Ramos (cell line): Measurements from ENCODE around the gene PRR29.

ENCODE experiments used
- in situ Hi-C: fragments of 300-500 bp; cut with MboI; formaldehyde crosslinking; loops from one replicate; pipeline ENCODE4 v1.14.3; 2022; ENCODE audit warnings: low sequenced_read_pairs; ENCODE audit not compliant: unreplicated experiment

PRR29 gene

DNA sequence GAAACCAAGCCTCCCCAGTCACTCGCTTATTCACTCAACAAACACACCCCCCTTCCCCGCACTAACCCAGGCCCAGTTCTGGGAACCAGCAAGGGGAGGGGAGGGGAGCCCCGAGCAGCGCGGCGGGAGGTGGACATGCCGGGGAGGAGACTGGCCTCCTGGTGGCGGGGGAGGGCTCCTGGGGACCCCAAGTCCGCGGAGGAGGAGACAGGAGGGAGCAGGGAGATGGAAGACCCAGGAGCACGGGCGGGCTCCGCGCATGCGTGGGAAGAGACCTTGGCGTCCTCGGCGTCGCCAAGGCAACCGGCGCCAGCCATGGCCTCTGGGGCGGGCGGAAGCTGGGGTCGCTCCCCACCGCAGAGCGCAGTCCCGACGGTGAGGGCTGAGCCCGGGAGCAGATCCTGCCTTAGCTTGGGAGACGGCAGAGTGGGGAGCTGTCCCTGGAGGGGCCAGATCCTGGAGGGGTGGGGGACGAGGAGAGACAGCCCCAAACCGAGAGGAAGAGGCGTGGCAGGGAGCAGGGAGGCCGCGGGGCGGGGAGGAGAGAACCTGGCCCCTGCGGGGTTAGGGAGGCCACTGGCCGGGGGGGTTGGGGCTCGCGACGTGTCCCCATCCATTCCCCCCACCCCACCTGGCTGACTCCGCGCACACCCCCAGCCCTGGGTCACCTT, at the start of gene PRR29:
PRR29 (plus strand) TSS at position 302 of the 671 bp plus-strand sequence; CDS start at position 316, 14 bp downstream.
- in situ Hi-C loops = no loop called here

DNA sequence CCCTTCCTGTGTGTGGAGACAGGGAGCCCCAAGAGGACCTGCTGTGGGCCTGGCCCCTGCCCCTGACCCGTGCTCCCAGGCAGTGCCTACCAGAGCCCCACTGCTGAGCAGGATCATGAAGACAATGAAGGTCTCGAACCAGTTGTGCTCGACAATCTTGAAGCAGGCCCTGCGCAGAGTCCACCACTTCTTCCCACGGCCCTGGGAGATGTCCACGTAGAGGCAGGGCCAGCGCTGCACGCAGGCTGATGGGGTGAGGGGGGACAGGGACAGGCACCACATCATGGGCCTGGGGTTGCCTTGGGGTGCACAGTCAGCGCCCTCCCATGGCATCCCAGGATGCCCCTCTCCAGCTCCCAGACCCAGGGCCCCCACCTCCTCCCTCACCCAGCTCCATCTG, 49.6 kb upstream of the PRR29 start:
- in situ Hi-C loops = loop anchor here (25.0 kb wide), 1 partner anchor 1039 kb away; no protein-coding TSS in a partner anchor

DNA sequence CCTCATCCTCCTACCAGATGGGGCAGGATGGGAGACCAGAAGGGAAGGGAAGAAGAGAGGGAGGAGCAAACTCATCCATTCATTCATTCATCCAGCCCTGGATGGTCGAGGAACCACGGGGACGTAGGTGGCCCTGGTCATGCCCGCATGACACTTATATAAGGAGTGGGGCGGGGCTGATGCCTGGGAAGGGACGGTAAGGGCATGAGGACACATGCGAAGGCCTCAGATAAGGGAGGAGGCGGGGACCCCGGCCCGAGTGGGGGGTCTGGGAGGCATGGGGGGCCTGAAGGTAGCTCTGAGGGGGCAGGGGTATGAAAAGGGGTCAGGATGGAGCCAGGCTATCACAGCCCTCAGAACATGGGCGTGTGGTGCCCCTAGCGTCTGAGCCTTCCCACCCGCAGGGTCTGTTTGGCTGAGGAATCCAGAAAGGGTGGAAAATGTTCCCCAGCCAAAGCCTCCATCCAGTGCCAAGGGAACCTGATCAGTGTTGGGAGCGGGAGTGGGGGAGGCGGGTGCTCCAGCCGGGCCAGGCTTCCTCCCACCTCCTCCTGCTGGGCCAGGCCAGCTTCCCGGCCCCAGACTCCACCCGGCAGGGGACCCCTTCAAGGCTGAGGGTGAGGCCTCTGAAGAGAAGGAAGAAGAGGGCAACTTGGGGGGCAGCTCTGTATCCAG, 48.4 kb upstream of the PRR29 start:
- in situ Hi-C loops = loop anchor here (25.0 kb wide), 1 partner anchor 1038 kb away; no protein-coding TSS in a partner anchor

DNA sequence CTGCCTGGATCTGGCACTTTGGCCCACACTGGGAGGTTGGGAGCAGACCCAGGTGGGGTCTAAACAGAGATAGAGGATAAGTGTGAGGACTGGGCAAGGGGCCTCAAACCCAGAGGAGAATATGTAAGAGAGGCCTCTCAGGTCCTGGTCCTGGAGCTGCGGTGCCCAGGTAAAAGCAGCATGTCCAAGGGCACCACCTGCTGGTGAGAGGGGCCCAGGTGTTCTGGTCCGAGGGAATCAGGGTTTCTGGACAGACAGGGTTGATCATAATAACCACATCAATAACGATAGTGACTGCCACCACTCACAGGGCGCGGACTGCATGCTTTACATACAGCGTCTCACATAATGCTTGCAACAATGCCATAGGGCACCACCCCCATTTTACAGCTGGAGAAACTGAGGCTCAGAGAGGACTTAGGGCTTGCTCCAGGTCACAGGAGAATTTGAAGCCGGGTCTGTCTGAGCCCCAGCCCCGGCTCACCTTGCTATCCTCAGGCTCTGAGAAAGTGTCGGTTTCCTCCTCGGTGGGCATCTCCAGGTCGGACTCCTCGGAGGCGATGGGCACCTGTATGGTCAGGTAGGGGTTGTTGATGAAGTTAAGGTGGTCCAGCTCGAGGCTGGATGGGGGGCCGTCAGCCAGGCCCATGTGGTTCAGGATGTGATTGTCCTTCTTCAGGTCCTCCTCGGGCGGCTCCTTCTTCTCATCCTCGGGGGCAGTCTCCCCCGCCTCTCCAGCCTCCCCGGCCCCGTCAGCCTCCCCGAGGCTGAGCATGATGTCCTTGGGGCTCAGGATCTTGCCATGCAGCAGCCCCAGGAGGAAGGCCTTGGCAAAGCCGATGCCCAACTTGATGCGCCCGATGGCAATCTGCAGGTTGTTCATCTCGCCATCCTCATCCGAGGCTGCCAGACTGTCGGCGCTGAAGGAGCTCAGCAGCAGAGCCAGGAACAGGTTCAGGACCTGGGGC, 46.9 kb upstream of the PRR29 start:
- in situ Hi-C loops = no loop called here

DNA sequence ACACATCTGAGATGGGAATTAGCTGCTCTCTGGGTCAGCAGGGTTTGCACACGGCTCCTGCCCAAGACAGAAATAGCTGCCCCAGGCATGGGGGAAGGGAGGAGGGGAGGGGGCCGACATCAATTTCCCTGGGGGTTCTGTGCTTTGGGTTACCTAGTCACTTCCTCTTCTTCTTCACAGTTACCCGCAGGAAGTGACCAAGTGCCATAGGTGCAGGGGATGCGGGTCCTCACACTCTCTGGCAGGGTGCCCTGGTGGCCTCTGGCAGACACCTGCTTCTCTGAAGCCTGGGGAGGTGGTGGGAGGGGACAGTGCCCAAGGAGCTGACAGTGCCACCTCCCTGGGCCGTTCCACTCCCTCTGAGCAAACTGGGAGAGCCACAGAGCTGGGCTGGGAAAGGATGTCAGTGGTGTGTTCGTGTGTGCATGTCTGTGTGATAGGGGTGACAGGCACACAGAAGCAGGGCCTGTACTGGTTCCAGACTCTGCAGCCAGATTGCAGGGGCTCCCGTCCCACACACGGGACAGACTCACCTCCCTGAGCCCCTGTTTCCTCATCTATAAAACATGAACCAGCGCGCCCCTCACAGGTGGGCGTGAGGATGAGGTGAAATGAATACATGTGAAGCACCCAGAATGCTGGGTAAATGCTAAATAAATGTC, 43.6 kb upstream of the PRR29 start:
- in situ Hi-C loops = no loop called here

DNA sequence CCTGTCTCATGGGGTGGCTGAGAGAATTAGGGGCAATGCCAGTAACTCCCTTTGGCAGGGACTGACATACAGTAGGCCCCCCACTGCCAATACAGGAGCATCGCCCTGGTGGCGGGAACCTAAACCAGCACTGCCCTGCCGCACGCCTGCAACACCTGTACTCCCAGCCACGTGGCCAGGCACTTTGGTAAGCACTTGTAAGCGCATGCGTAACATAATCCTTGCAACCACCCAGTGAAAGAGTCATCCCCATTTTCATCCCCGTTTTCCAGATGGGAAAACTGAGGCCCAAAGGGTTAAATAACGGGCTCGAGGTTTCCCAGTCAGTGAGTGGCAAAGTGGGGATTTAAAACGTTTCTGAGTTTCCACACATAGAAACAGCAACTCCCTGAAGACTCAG, 42.9 kb upstream of the PRR29 start:
- in situ Hi-C loops = no loop called here

DNA sequence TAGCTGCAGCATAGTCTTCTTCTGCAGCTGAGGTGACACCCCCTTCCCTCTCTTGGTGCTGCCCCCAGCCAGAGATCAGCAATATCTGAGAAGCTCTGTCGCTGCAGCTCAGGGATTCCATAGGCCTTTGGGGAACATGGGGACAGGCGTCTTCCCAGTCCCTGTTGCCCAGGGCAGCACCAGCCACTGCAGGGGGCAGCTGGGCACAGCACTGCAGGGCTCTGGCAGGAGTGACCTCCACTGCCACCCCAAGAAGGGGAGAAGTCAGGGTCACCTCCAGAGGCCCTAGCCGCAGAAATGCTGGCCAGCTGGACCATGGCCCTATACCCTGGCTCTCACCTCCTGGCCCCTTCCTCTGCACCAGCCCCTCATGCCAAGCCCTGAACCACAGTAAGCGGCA, 42.4 kb upstream of the PRR29 start:
- in situ Hi-C loops = no loop called here

DNA sequence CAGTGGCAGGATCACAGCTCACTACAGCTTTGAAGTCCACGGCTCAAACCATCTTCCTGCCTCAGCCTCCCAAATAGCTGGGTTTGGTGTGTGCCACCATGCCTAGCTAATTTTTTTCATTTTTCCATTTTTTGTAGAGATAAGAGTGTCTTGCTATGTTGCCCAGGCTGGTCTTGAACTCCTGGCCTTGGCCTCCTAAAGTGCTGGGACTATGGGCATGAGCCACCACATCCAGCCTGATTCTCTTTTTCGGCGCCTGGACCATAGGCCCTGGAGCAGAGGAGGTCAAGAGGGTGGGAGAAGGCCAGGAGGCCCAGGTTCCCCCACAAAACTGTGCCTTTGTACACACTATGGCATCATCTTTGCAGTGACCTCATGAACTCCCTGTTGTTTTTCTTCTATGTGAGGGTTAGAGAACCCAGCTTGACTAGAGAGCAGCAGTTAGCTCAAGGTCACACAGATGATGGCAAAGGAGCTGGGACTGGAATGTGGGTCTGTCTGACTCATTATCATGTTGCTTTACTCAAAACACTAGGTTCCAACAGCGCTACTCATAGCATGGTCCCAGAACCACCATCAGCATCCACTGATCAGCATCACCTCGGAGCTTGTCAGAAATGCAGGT, 41.7 kb upstream of the PRR29 start:
- in situ Hi-C loops = no loop called here

DNA sequence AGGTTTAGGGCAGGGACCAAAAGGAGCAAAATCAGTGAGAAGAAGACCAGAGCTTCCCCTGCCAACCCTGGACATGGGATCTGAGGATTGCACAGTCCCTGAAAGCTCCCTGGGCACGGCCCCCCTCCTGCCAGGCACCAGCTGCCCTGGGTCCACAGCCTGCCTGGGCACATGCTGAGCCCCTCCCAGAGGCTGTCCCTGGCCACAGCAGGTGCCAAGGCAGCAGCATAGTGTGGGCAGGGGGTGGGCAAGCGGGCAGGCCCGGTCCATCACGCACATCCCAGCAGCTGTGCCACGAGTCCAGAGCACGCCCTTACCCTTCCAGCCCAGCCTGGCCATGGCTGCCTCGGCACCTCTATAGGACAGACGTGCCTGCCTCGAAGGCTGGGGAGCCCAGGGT, 38.1 kb upstream of the PRR29 start:
- in situ Hi-C loops = no loop called here

DNA sequence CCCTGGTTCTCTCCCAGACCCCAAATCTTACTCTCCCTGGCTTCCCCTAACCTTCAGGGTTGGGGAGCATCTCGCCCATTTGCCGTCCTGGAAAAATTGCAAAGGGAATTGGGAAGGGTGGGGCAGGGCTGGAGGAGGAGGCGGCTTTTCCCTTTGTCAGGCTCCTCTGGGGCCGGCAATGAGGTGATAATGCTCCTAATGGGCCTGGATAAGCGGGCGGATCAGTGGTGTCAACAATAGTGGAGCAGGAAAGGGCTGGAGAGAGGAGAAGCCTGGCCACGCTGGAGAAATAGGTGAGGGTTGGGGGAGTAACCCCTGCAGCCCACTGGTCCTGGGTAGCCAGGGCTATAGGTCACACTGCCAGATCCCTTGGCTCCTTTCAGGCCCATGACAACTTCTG, 37.7 kb upstream of the PRR29 start:
- in situ Hi-C loops = no loop called here

DNA sequence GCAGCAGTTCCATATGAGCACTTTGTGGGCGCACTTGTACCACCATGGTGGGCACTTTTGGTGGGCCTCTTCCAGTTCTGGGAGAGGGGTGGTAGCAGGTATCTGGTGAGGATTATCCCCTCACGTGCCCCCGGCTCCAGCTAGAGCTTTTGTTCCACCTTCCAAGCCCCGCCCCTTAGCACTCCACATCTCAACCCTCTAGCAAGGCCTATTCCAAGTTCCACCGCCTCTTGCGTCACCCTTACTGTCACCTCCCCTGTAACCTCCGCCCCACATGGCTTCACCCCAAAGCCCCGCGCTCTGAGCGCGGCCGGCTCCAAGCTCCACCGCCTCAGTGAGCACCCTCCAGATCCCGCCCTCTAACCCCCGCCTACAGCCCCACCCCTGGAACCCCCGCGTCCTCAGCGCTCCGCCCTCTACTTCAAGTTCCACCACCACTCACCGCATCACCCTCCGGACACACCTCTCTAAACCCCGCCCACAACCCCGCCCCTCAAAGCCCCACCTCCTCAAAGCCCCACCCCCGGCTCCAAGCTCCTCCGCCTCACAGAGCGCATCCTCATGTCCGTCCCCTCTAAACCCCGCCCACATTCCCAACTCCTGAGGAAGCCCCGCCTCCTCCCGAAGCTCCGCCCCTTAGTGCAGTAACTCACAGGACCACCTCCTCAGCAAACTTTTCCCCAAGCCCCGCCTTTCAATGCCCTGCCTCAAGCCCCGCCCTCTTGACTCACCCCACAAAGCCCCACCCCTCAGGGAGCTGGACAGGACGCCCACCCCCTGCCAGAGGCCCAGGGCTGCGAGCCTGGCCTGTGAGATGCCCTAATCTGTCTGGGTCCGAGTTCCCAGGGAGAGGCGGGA, 36.6 kb upstream of the PRR29 start:
- in situ Hi-C loops = no loop called here

DNA sequence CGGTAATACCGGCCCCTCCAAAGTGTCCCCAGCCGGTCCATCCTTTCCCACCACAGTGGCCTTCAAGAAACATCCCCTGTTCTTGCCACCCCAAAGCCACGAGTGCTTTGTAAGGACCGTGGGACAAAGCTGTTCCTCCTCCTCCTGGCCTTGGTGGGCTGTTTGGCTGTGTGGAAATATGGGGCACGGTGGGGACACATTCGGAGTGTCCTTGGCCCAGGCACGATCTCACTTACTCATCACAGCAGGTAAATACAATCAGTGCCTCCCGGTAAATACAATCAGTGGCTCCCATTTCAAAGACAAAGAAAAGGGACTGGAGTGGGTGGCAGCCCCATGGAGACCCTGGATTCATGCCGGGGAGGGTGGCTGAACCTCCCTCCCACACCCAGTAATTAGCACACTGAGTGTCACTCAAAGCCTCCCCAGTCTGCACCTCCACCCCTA, 35.8 kb upstream of the PRR29 start:
- in situ Hi-C loops = no loop called here

DNA sequence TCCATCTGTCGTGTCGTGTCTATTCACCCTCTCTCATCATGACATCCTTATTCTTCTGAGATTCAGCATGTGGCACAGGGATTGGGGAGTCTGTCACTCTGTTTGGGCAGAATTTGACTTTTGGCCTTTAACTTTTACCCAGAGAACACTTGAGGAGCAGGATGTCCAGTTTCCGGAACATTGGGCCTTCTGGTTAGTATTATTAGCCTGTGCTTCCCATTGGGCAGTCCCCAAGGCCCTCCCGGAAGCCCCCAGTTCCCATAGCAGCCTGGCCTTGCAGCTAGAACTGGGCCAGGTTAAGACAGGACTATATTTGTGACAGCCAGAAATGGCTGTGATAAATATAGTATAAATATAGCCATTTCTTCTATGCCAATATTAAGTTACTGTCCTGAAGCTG, 35.0 kb upstream of the PRR29 start:
- in situ Hi-C loops = no loop called here

DNA sequence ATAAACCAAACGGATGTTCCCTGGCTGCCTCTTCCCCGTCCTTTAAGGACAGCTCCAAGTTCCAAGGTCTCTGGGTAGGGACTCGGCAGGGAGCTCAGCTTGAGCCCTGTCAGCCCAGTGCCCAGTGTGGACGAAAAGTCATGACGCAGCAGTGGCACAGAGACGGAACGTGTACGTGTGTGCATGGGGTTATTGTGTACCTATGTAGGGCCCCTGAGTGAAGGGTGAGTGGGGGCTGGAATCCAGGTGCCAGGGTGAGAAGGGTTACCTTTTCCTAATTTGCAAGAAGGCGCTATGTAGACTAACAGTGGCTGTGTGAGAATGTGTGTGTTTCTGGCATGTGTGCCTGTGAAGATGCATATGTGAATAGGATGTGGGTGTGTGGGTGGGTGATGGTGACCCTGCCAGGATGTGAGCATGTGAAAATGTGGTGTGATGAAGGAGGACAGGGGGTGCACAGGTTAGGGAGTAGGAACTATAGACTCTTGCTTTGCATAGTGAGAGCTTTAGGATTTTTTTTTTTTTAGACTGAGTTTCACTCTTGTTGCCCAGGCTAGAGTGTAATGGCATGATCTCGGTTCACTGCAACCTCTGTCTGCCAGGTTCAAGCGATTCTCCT, 31.4 kb upstream of the PRR29 start:
- in situ Hi-C loops = no loop called here

DNA sequence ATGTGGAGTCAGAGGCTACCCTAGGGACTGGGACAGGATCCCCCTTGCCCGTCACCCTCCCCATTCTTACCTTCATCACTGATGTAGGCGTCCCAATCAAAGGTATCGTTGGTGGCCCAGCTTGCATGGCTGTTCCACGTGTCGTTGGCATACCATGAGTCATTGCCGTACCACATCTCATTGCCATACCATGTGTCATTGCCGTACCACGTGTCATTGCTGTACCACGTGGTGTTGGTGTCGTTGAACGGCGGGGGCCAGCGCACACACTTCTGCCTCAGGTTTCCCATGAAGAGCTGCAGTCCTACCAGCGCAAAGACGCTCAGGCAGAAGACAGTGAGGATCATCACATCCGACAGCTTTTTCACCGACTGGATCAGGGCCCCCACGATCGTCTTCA, 30.2 kb upstream of the PRR29 start:
- in situ Hi-C loops = no loop called here

DNA sequence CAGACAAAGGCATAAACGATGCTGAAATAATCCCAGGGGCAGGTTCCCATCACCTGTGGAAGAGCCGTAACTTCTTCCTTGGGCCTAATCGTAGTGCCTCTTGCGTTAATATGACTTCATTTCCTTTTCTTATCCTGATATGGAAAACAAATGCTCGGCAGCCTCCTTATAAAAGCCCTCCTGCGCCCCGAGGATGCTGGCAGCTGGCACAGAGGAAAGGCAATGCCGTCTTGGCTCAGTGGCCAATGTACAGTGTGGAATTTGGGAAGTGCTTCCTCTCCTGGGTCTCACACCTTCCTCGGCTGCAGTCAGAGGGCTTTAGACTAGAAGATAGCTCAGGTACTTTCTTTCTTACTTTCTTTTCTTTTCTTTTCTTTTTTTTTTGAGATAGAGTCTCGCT, 28.9 kb upstream of the PRR29 start:
- in situ Hi-C loops = no loop called here

DNA sequence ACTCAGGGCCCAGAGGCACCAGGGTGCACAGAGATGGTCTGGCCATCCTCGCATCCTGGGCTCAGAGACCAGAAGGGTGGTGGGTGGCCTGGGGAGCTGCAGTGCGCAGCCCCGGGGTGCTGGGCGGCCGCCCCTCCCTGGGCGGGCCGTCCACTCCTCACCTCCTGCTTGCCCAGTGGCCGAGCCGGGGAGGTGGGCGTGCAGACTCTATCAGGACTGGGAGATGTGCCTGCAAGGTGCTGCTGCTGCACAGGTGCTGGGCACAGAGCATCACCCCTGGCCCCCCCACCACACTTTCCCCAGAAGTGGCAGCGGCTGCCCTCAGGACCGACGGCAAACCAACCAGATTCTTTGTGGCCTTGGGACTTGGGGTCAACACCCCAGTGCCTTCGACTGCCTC, 25.4 kb upstream of the PRR29 start, which contains the start of gene SCN4A:
SCN4A (minus strand) TSS at position 123 of the 400 bp plus-strand sequence; CDS start at position 46, 77 bp downstream.
- in situ Hi-C loops = no loop called here

DNA sequence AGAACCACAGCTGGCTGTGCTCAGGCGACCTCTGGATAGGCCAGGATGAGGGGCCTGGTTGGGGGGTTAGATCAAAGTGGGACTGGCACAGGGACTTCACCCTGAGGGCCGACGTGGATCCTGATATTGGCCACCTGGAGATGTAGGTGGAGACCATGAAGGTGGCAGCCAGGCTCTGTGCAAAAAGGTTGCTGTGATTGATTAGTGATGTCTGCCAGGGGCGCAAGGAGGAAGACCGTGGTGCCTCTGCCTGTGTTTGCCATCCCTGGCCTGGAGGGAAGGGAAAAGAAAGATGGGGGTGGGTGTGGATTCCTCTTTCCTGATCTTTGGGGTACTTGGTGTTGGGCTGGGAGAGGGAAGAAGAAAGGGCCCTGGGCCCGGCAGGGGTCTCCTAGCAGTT, 24.9 kb upstream of the PRR29 start:
- in situ Hi-C loops = no loop called here
